ENCODE data around the gene MGST1.

DNA sequence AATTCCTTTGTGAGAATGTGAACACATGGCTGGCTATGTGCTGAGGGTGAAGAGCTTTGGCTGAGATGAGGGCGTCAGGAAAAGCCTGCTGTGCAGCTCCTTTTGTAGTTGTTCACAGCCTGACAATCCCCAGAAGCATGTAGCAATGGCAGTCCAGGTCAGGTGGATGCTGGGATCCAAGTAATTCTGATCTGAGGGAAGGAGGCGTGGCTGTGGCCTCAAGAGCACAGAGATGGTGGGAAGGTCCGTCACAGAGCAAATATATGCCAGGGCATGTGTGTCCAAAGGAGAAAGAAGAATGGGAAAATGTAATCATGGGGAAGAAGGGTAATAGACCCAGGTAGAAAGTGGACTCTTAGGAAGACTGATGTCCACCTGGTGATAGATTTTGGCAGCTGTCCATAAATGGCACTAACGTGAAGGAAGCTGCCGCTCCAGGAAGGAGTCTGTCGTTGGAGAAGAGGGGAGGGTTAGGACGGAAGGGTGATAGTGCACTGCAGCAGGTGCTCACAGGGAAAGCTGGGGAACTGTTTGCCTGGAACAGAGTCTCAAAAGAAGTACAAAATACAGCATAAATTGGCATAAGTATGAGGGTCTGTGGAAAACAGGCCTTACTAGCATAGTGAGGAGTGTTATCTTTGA, 13.8 kb downstream of the MGST1 start:
- no peak for TF ChIP-seq GATA2 (IDR thresholded peaks at IDR 0.05; ENCODE audit: low read depth, low read length)
- no peak for TF ChIP-seq GATA3 (IDR thresholded peaks at IDR 0.05; ENCODE audit: low read depth, low read length)
